Muscle of leg (tissue), 11 donors: ENCODE measurements around the gene WLS. TPM values are rescaled to one million over a fixed set of nuclear protein-coding genes. Genes with fewer than 3 reads are reported as not detected.
A peak's percentile ranks its signal among the peaks of the same experiment; 100 is the strongest.

Experiments
- DNase-seq: peaks from one replicate; pipeline ENCODE4 v3.0.0; 2013
- H3K27ac ChIP-seq: one replicate; pipeline ENCODE4 v1.5.1; 2013; ENCODE audit warnings: mild to moderate bottlenecking, low read length, control low read depth
- H3K27me3 ChIP-seq: one replicate; pipeline ENCODE4 v1.6.1; 2013; ENCODE audit warnings: low read length; ENCODE audit not compliant: control insufficient read depth, insufficient read depth
- H3K36me3 ChIP-seq: one replicate; pipeline ENCODE4 v1.6.1; 2013; ENCODE audit warnings: low read length; ENCODE audit not compliant: control insufficient read depth, insufficient read depth
- H3K4me1 ChIP-seq: one replicate; pipeline ENCODE4 v1.6.1; 2013; ENCODE audit warnings: low read length; ENCODE audit not compliant: control insufficient read depth, insufficient read depth
- H3K4me3 ChIP-seq: one replicate; pipeline ENCODE4 v1.5.1; 2013; ENCODE audit warnings: low read length, control low read depth
- H3K9me3 ChIP-seq: replicated peaks from 2 replicates; pipeline ENCODE4 v1.6.1; 2013; ENCODE audit warnings: low read depth, low read length; ENCODE audit not compliant: control insufficient read depth
- WGBS: methylation state at CpG from one replicate; pipeline ENCODE4 v1.1.5; 2013; ENCODE audit warnings: missing lambda C conversion rate; ENCODE audit not compliant: insufficient coverage; 5-methylcytosine and 5-hydroxymethylcytosine counted together
- polyA plus RNA-seq, 8 donors: library from polyadenylated mRNA; unstranded; fragments of 120-200 nt; gene quantifications; one replicate each; pipeline versions ENCODE4 v1.2.1 to v1.2.3, GENCODE V29; 2013; ENCODE audit warnings: inconsistent platforms in 1 of 8, low replicate concordance in 1 of 8; ENCODE audit not compliant: insufficient read length in 8 of 8, insufficient read depth in 1 of 8
- total RNA-seq: library from RNA; stranded (reverse); fragments of 120-200 nt; gene quantifications from one replicate; pipeline ENCODE4 v1.2.4, GENCODE V29; 2013

Gene WLS
- total and polyA plus RNA-seq, 9 donors = 62.7 to 126 (median 78.2) TPM

DNA sequence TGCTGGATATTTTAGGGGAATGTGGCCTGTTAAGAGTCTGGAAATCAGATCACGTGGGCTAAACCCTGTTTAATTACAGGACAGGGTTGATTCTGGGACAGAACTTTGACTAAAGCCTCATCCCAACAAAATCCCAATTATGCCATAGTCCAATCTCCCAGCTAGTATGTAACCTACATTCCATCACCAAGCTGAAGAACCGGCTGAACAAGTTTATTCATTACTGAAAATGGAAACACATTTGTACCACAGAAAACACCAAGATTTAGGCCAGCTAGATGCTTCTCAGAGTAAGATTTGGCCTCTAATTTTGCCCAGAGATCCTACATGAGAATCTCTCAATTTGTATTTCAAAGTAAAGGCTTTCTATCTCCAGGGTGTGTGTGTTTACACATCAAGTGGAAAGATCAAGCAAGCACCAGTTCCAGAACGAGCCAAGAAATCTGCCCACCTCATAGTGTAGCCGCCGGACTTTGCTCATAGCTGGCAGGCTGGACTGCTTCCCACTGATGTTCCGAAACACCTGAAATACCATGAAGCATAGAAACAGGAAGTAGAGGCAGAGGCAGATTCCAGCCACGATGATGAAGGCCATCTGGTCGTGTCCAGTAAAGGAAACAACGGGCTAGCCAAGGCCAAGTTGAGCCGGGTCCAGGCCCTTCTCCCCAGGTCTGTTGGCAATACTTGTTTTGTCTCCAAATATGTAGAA, 86.8 kb downstream of the WLS start:
- DNase-seq = no peak
- Histone ChIP-seq H3K4me1 (peaks cover 28% of the 10 kb centered on the region), H3K4me3 (no peak overlapping the region), H3K9me3 (no peaks in the 10 kb centered on the region), H3K27ac (no peak overlapping the region), H3K36me3 (peaks cover 56% of the 10 kb centered on the region), H3K27me3 (no peaks in the 10 kb centered on the region)
- 76% methylated on average over 7 of the region's 10 CpGs for WGBS

DNA sequence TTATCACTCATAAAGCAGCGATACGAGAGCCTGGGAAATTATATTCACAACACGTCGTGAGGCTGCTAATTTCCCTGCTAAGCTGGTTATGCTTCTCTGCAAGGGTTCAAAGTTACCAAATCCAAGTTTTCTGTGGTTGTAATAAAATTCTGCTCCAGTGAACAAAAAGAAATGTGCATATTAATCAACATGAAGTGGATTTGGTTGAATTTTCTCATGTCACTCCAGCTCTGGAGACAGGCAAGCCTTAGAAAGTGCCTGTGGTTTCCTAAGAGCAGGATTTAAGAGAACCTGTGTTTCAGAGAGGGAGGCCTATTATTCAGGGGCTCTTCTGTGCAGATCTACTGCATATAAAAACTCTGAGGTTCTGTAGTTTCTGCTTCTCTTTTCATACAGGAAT, 87.5 kb downstream of the WLS start:
- no peak overlapping the region for H3K27ac ChIP-seq
- H3K27me3 ChIP-seq = no peaks in the 10 kb centered on the region
- no peaks in the 10 kb centered on the region for H3K9me3 ChIP-seq
- 100% methylated on average over 2 of the region's 4 CpGs for WGBS
- H3K4me1 ChIP-seq = peaks cover 28% of the 10 kb centered on the region
- H3K4me3 ChIP-seq = no peak overlapping the region
- H3K36me3 ChIP-seq = peaks cover 50% of the 10 kb centered on the region
- DNase-seq = no peak

DNA sequence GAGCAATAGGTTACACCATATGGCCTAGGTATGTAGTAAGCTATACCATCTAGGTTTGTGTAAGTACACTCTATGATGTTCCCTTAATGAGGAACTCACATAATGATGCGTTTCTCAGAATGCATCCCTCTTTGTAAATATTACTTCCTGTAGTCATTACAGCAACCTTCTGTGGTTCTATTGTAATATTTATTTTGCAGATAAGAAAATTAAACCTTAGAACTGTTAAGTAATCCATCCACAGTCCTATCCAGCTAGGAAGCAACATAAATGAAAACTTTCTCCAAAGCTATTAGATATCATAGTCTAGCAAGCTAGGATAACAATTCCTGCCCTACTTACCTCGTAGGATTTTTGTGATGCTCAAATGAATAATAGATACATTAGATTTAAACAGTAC, 88.7 kb downstream of the WLS start:
- H3K4me3 ChIP-seq = no peak overlapping the region
- no peaks in the 10 kb centered on the region for H3K9me3 ChIP-seq
- H3K36me3 ChIP-seq = peaks cover 44% of the 10 kb centered on the region
- no peak for DNase-seq
- no CpG with 5 or more reads among the region's 2 CpGs for WGBS
- no peaks in the 10 kb centered on the region for H3K27me3 ChIP-seq
- H3K4me1 ChIP-seq = peaks cover 20% of the 10 kb centered on the region
- H3K27ac ChIP-seq = no peak overlapping the region

DNA sequence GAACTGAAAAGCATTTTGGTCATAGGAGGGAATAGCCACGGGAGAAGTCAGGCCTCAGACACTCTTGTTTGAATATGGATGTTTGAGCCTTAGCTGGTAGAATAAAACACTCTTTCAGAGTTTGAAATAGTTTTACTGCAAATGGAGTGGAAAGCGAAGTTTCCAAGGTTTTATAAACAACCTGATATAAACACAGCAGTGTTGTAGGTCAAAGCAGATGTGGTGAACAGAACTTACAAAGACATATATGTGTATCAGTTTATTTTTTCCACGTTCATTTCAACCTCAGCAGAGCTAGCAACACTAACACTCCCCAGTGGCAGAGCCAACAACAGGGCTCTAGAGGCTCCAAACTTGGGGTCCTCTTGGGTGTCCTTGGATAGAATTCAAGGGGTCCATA, 89.9 kb downstream of the WLS start:
- Histone ChIP-seq H3K4me3 (no peak overlapping the region), H3K27me3 (no peaks in the 10 kb centered on the region), H3K27ac (peak overlapping the region; percentile 77), H3K36me3 (peaks cover 40% of the 10 kb centered on the region), H3K4me1 (peaks cover 20% of the 10 kb centered on the region), H3K9me3 (no peaks in the 10 kb centered on the region)
- no CpG with 5 or more reads among the region's 3 CpGs for WGBS
- peak; percentile 50 for DNase-seq

DNA sequence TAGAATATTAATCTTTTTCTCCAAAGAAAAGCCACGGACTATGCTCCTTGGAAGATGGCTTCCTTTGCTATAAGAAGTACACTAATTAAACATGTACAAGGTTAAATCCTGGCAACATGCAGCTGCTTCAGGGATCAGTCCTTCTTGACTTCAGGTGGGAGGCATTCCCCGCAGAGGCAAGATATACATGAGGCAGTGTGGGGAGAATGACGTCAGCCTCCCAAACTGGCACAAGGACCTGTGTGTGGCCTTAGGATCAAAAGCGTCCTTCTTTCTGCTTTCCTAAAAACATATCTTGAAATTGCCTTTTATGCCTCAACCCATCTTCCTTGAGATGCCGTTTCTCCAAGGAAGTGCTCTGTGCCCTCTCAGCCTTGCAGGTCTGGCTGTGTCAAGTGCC, 90.3 kb downstream of the WLS start:
- no peaks in the 10 kb centered on the region for H3K9me3 ChIP-seq
- peak; percentile 43 for DNase-seq
- H3K4me1 ChIP-seq = peaks cover 20% of the 10 kb centered on the region
- no peak overlapping the region for H3K4me3 ChIP-seq
- H3K36me3 ChIP-seq = peaks cover 41% of the 10 kb centered on the region
- no peaks in the 10 kb centered on the region for H3K27me3 ChIP-seq
- H3K27ac ChIP-seq = peak overlapping the region; percentile 77
- 33% methylated on average over 3 of the region's 5 CpGs for WGBS

DNA sequence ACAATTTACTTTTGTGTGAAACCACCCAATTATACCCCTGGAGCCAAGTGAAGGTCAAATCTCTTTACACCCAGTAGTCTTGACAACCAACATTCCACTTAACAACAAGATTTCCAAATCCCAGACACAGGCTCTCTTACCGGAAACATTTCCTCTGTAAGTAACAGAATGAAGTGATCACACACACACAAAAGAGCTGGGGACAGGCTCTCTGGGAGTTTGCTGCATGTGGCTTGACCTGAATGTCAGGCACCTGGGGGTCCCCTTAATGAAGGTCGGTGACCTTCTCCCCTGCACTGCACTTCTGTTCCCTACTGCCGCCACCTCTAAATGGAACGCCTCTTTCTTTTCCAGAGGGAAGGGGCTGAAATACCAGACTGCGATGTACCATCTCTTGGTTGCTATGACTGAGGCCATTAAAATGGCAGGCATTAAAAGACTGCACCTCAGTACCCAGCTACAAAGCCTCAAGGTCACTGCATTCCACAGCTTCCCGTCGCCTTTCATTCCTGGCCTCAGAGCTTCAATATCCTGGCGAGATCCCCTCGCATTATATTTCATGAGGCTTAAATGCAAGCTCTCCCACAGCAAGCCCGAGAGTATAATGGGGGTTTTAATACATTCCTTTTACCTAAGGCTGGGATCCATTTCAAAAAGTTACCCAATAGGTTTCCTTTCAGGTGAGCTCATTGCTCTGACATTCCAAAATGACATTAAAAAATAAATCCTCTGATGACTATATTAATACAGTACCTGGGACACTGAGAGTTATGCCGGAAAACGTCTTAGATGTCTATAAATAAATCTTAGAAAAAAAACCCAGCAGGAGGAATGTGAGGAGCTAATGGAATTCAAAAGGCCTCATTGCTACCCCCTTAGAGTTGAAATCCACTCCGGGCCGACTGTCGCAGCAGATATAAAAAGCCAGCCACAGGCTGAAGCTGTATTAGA, 91.0 kb downstream of the WLS start:
- Histone ChIP-seq H3K9me3 (no peaks in the 10 kb centered on the region), H3K4me3 (no peak overlapping the region), H3K27ac (peak overlapping the region; percentile 77), H3K27me3 (no peaks in the 10 kb centered on the region), H3K4me1 (peaks cover 20% of the 10 kb centered on the region), H3K36me3 (peaks cover 43% of the 10 kb centered on the region)
- DNase-seq = peak; percentile 83
- 29% methylated on average over 6 of the region's 15 CpGs for WGBS

DNA sequence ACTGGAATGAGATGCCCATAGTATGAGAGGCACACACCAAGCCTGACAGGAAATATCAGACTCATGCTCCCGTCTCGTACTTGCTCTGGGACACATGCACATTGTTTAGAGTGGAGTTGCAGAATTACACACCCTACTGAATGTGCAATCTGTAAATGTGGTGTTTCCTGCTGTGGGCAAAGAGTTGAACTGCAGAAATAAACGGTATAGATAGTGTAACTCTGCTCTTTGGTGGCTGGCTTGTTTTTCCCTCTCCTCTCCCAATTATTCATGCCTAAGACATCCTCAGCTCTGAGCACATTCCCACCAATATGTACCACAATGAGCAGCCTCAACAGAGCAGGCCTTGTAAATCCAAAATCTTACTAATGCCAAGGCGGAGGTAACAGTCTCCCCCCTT, 91.8 kb downstream of the WLS start:
- Histone ChIP-seq H3K4me1 (peaks cover 20% of the 10 kb centered on the region), H3K9me3 (no peaks in the 10 kb centered on the region), H3K27me3 (no peaks in the 10 kb centered on the region), H3K4me3 (no peak overlapping the region), H3K36me3 (peaks cover 43% of the 10 kb centered on the region), H3K27ac (peak overlapping the region; percentile 39)
- 25% methylated on average over 2 of the region's 4 CpGs for WGBS
- DNase-seq = no peak

DNA sequence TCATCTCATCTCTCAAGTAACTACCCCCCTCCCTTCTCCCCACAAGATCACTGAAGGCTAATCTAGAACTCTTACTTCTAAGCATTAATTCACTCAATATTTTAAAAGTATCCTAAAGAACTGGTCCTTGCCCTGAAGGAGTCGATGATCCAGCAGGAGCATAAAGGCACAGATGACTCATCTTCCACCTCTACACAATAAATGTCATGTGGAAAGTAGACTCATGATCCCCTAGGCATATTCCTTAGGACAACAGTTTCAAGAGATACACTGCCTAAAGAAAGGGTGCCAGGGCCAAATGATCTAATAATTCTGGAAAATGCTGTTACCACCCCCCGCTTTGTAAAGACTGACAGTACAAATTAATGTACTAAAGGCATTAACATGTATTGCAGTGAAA, 96.1 kb downstream of the WLS start:
- no peak overlapping the region for H3K4me3 ChIP-seq
- peaks cover 7% of the 10 kb centered on the region for H3K4me1 ChIP-seq
- no peak for DNase-seq
- no peak overlapping the region for H3K27ac ChIP-seq
- H3K27me3 ChIP-seq = no peaks in the 10 kb centered on the region
- peaks cover 53% of the 10 kb centered on the region for H3K36me3 ChIP-seq
- no peaks in the 10 kb centered on the region for H3K9me3 ChIP-seq
- 100% methylated on average over 1 of the region's 2 CpGs for WGBS

DNA sequence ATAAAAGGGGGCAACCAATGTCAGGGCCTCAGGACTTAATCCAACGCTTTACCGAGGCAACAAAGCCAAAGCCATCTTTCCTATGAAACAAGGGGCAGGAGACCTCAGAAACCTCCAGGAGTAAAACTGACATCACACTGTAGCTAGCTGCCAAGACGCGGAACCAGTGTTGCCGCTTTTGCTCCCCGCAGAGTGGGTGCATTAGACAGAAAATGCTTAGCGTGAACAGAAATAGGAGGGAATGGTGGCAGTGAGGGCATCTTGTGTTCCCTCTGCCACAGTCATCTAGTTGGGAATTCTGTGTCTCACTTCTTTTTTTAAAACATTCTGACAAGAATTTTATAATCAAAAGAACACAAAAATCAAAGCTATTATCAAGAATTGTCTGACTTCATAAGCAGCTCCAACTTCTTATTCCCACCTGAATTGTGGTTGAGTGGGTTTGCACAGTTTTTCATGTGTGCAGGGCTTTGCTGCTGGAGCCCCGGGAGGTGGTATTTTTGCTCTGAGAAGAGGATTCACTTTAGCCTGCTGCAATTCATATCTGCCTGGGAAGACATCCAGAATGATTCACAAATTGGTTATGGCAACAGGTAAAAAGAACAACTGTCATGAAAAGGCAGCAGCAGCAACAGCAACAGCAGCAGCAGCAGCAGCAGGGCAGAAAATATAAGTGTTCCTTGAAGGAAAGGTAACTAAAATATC, 99.7 kb downstream of the WLS start:
- no peak overlapping the region for H3K4me3 ChIP-seq
- peaks cover 10% of the 10 kb centered on the region for H3K4me1 ChIP-seq
- WGBS = 73% methylated on average over 3 of the region's 8 CpGs
- no peak overlapping the region for H3K27ac ChIP-seq
- no peaks in the 10 kb centered on the region for H3K27me3 ChIP-seq
- H3K36me3 ChIP-seq = peaks cover 53% of the 10 kb centered on the region
- no peak for DNase-seq
- no peaks in the 10 kb centered on the region for H3K9me3 ChIP-seq

DNA sequence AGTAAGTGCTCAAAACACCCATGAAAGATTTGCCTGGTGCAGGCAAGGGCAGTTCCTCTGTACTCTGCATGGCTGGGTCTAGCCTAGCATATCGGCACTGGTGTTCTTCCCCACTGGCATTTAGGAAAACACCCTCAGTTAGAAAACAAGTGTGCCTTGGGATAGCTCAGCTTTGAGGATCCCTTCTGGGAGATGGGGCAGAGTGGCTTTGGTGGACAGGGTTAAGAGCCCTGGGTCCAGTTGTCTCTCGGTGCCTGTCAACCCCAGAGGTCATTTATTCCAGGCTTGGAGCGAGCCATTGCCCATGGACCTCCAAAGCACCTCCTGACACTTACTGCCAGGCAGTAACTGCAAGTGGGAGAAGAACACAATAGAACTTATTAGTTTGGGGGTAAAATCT, 101.1 kb downstream of the WLS start:
- Histone ChIP-seq H3K4me1 (peaks cover 10% of the 10 kb centered on the region), H3K4me3 (no peak overlapping the region), H3K27ac (no peak overlapping the region), H3K27me3 (no peaks in the 10 kb centered on the region), H3K36me3 (peaks cover 47% of the 10 kb centered on the region), H3K9me3 (no peaks in the 10 kb centered on the region)
- 84% methylated on average over 2 of the region's 3 CpGs for WGBS
- no peak for DNase-seq
